GM19023 (cell line): ENCODE measurements around the gene FOS.
"Not testable (repeated sequence)": the region's sequence is repeated elsewhere in the genome, so short reads cannot be mapped to it uniquely, and the experiment has no call there.

ENCODE experiments used
- ATAC-seq: cut with Tn5 transposase; IDR thresholded peaks from one replicate; pipeline ENCODE4 v1.9.1; 2021; ENCODE audit warnings: mild to moderate bottlenecking, moderate library complexity; ENCODE audit not compliant: unreplicated experiment

FOS gene

GRCh38 chr14:75278422-75279152, at the start of gene FOS:
FOS (plus strand) TSS chr14:75278828; CDS start chr14:75278983, 155 bp downstream.
- ATAC-seq: peak; percentile 83

- no peak for ATAC-seq
These were observed 48.9 kb upstream of the FOS start for GRCh38 chr14:75229661-75230139.

DNA sequence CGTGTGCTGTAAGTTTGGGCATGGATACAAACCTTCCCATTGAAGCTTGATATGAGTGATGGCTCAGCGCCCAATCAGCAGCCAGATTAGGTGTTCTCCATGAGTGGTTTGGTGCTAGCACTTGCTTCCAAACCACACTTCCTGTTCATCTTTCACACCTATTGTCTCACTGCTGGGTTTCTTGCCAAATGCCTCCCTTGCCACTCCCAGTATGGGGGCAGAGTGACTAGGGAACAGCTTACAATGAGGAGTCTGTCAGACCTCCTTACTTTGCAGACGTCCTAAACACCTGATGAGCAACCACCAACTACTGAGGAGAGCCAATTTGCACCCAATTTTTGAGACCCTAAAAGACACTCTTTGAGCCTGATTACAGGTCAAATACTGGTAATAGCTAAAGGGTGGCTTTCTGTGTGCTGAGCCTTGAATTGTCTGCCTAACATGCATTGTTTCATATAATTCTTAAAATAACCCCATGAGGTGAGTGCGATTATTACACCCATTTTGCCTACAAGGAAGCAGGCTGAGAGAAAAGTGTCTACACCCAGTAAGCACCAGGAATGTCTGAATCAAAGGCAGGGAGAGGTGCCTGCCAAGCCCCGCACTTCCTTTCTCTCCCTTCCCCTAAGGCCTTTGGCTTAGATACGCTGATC, 48.4 kb upstream of the FOS start:
- no peak for ATAC-seq

GRCh38 chr14:75231320-75231719, 47.3 kb upstream of the FOS start:
- no peak for ATAC-seq

- ATAC-seq: no peak
These were observed 46.4 kb upstream of the FOS start for GRCh38 chr14:75232191-75232590.

DNA sequence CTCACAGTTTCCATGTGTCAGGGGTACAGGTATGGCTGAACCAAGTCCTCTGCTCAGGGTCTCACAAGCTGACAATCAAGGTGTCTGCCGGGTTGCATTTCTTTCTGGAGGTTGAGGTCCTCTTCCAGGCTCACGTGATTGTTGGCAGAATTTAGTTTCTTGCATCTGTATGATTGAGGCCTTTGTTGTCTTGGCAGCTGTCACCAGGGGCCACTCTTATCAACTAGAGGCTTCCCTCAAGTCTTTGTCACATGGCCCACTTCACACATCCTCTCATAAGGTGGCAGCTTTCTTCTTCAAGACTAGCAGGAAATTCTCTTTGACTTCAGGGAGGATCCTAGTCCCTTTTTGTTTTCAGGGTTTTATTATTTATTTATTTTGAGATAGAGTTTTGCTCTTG, 46.0 kb upstream of the FOS start:
- ATAC-seq: no peak

DNA sequence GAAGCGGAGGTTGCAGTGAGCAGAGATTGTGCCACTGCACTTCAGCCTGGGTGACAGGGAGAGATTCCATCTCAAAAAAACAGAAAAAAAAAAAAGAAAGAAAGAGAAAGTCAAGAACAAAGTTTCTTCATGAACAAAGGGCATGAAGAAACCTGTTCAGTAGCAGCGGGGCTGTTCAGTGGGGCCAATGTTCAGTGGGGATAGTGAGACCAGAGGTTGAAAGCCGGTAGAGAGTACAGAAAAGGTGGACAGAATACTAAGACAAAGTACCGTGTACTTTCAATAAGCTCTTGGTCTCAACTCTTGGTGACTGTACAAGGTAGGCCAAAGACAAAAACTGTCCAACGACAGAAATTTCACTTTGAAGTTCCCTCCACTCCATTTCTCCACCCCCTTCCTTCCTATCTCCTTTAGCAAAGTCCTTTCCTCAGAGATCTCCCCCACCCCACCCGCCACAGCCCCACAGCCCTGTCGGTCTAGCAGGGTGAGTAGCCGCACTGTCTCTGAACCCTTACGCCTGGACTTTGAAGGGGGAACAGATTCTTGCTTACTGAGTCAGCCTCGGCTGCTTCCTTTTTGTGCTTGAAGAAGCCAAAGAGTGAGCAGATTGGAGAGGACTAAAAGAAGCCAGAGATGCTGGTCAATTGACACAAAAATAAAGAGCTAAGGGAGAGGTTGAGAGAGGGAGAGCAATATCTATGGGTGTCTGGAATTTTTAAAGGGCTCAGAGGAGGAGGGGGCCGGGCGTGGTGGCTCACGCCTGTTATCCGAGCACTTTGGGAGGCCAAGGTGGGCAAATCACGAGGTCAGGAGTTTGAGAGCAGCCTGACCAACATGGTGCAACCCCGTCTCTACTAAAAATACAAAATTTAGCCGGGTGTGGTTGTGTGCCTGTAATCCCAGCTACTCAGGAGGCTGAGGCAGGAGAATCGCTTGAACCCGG, 44.2 kb upstream of the FOS start:
- ATAC-seq: no peak

DNA sequence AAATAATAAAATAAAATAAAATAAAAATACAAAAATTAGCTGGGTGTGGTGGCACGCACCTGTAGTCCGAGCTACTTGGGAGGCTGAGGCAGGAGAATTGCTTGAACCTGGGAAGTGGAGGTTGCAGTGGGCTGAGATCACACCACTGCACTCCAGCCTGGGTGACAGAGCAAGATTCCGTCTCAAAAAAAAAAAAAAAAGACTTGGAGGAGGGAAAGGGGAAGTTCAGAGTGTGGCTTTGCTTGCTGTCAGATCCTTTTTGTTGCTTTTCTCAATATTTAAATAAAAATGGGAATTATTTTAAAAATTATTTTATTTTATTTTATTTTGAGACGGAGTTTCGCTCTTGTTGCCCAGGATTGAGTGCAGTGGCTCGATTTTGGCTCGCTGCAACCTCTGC, 43.4 kb upstream of the FOS start:
- not testable (repeated sequence) for ATAC-seq

GRCh38 chr14:75236467-75236866, 42.2 kb upstream of the FOS start:
- ATAC-seq: no peak

GRCh38 chr14:75236901-75237419, 41.7 kb upstream of the FOS start:
- ATAC-seq: no peak

- ATAC-seq: no peak
These were observed 39.7 kb upstream of the FOS start for GRCh38 chr14:75238756-75239455.

- ATAC-seq: no peak
These were observed 37.8 kb upstream of the FOS start for GRCh38 chr14:75240781-75241180.

DNA sequence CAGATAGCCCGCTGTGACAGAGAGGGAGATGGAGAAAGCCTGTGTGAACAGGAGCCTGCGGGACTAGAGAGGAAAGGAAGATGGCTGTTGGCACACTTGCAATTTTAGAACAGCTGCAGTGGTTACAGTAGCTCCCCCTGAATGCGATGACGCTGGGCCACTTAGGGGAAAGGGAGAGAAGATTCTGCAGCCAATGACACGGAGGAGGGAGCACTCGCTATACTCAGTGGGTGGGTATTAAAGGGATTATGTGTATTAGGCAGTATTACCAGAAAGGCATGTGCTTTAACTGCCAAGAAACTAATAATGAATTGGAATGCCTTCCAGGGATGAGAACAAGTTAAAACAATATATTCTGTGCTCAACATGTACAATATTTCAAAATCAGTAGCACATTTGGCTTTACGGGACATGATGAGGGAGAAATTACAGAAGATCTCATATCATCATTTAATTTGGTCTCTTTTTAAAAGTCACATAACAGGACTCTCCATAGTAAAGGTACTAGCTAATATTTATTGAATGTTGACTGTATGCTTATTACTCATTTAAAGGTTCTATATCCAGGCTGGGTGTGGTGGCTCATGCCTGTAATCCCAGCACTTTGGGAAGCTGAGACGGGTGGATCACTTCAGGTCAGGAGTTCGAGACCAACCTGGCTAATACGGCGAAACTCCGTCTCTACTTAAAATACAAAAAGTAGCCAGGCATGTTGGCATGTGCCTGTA, 35.9 kb upstream of the FOS start:
- no peak for ATAC-seq

DNA sequence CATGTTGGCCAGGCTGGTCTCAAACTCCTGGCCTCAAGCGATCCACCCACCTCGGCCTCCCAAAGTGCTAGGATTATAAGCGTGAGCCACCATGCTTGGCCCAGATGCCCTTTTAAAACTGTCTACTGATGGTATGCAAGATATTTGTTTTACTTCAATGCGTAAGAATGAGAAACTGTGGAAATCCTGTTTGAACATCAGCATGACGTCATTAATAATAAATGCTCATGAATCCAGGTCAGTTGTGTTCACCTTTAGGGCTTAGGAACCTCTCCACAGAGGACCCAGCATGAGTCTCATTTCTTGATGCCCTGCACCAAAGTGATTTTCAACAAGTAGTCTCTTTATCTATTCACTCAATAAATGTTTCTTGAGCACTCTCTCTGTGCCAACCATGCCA, 34.5 kb upstream of the FOS start:
- ATAC-seq: no peak

GRCh38 chr14:75246546-75247285, 31.9 kb upstream of the FOS start:
- ATAC-seq: no peak

- ATAC-seq: no peak
These were observed 31.2 kb upstream of the FOS start for GRCh38 chr14:75247286-75247922.

DNA sequence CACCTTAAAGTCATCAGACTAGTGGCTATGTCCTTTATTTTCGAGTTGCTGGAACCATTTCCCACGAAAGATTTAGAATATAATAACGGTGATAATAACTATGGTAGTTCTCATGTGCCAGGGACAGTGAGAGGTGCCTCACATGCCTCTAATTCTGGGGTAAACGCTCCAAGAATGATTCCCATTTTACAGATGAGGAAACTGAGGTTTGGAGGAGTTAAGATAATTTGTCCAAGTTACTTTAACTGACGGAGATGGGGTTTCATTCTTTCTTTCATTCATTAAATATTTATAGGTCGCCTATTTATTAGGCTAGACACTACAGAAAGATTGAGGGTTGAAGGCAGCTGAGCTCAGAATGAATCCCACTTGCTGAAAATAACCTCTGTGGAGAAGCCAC, 30.7 kb upstream of the FOS start:
- no peak for ATAC-seq

- peak; percentile 81 for ATAC-seq
These were observed 29.2 kb upstream of the FOS start for GRCh38 chr14:75249251-75249957.
